ENCODE results near the gene FKBP3.

GRCh38 chr14:45082420-45082819, 51.9 kb downstream of the FKBP3 start:
- TF ChIP-seq RCOR1 (IDR thresholded peaks at IDR 0.05; ENCODE audit: insufficient replicate concordance, low read length) (no peak), CTCF (conservative IDR thresholded peaks at IDR 0.05; ENCODE audit: low read depth, low read length) (no peak), CEBPB (IDR thresholded peaks at IDR 0.05; ENCODE audit: low read depth, low read length) (no peak), POLR2A (IDR thresholded peaks at IDR 0.05; ENCODE audit: low read depth, low read length) (no peak), MAFK (IDR thresholded peaks at IDR 0.05; ENCODE audit: low read depth, low read length) (no peak), ELK1 (IDR thresholded peaks at IDR 0.05; ENCODE audit: borderline replicate concordance, low read depth, low read length) (no peak), BHLHE40 (IDR thresholded peaks at IDR 0.05; ENCODE audit: low read depth, low read length) (no peak)
